Measurements from ENCODE around the gene XG. TPM values are rescaled to one million over a fixed set of nuclear protein-coding genes. Genes with fewer than 3 reads are reported as not detected.
A peak's percentile ranks its signal among the peaks of the same experiment; 100 is the strongest.

The XG gene
- total and polyA plus RNA-seq, 2 of the 8 experiments (the other 6 are each of a cell fraction or from before 2014, with no cell fraction given) = 0.33 to 0.78 TPM

DNA sequence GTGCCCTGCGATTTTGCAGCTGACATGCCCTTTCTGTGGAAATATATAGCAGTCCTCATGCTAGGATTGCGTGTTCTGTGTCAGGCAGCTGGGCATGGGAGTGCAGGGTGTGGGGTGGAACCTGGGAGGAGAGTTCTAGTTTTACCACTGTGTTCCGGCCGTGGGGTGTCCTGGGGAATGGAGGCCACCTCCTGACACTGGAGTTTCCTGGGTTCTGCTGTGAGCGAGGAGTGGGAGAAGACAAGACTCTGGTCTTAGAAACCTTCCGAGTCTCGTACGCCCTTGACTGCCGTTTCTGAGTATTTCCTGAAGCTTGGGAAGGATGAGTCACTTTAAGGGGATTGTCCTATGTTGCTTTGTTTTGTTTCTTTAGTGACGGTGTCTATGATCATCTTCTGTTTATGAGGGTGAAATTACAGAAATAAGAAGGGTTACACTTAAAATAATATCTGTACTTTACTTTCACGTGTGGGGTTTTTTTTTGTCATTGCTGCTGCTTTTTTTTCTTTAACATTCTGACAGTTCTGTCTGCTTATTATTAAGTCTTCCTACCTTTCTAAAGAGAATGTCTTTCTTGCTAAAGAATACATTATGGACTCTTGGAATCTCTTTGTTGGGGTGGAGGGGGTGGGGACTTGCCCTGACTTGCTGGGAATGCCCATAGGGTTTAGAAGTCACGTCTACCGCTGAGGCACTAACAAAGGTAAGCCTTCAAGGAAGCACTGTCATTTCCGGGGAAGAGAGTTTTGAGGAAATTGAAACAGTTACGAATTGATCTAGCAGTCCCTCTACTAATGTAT is 41.6 kb upstream of the XG start:
- H3K9me3 ChIP-seq (ENCODE audit: insufficient read depth in 2 of 2, low read depth in 1 of 2, low read length in 1 of 2) = no peaks in the 10 kb centered on the region
- peak overlapping the region; percentile 66; the same call in 1 of the 2 replicates for H3K27ac ChIP-seq (ENCODE audit: low read depth, low read length)
- H3K27me3 ChIP-seq (replicated peaks in 1 of 4; ENCODE audit: control insufficient read depth in 3 of 4, extremely low read depth in 1 of 4, insufficient read depth in 3 of 4, low read length in 3 of 4) = no peaks in the 10 kb centered on the region
- FAIRE-seq = no peak
- H2AFZ ChIP-seq (ENCODE audit: low read length) = no peak overlapping the region
- peak overlapping the region; percentile 90; the same call in 1 of the 2 replicates for H2AK5ac ChIP-seq (ENCODE audit: low read depth, low read length)
- H3K18ac ChIP-seq (ENCODE audit: extremely low read depth, low read length) = no peak overlapping the region; the same call in 1 of the 2 replicates
- no peak for TF ChIP-seq KDM1A (IDR thresholded peaks at IDR 0.05; ENCODE audit: borderline replicate concordance, low read length)
- TF ChIP-seq TAF1 (IDR thresholded peaks at IDR 0.05; ENCODE audit: low read depth, low read length) = no peak
- TF ChIP-seq RFX5 (IDR thresholded peaks at IDR 0.05; ENCODE audit: borderline replicate concordance, low read depth, low read length) = no peak
- TF ChIP-seq NRF1 (IDR thresholded peaks at IDR 0.05; ENCODE audit: low read depth, low read length) = no peak
- no peak for TF ChIP-seq CHD1 (IDR thresholded peaks at IDR 0.05; ENCODE audit: low read depth, low read length)
- TF ChIP-seq CHD2 (IDR thresholded peaks at IDR 0.05; ENCODE audit: low read length) = no peak
- TF ChIP-seq NANOG (IDR thresholded peaks at IDR 0.05; ENCODE audit: insufficient read depth, low read depth, low read length, poor library complexity, severe bottlenecking) = no peak
- no peak for TF ChIP-seq SP2 (IDR thresholded peaks at IDR 0.05; ENCODE audit: low read length)
- no peak for TF ChIP-seq RXRA (IDR thresholded peaks at IDR 0.05; ENCODE audit: insufficient read depth, low read depth, low read length)
- TF ChIP-seq SIRT6 (IDR thresholded peaks at IDR 0.05; ENCODE audit: low read length) = no peak
- H3K4me3 ChIP-seq (ENCODE audit: extremely low read depth in 1 of 4, insufficient read depth in 2 of 4, low read depth in 3 of 4, low read length in 4 of 4) = no peak overlapping the region
- H2BK120ac ChIP-seq (replicated peaks; ENCODE audit: low read depth, low read length) = peak overlapping the region; percentile 73
- H4K5ac ChIP-seq (ENCODE audit: insufficient read length, low read depth, low read length) = no peak overlapping the region
- H2BK20ac ChIP-seq (ENCODE audit: low read length) = peak overlapping the region; percentile 37; the same call in 1 of the 2 replicates
- H4K8ac ChIP-seq (ENCODE audit: extremely low read depth, insufficient read depth, low read length) = no peak overlapping the region
- H2BK15ac ChIP-seq (ENCODE audit: low read length) = no peak overlapping the region
- peaks cover 5% of the 10 kb centered on the region; the same call in 1 of the 2 replicates for H3K79me1 ChIP-seq (ENCODE audit: low read depth, low read length)
- H2BK5ac ChIP-seq (ENCODE audit: low read depth, low read length) = peak overlapping the region; percentile 82
- H3K23ac ChIP-seq (ENCODE audit: insufficient read length) = no peak overlapping the region
- H3K79me2 ChIP-seq (ENCODE audit: control insufficient read depth in 1 of 2, insufficient read depth in 2 of 2, low read length in 2 of 2) = peaks cover 0 to 5% of the 10 kb centered on the region in 2 experiments; a peak in 1 of 4 replicates
- CTCF ChIA-PET (ENCODE audit: partially characterized antibody) = no interaction called here
- H3K14ac ChIP-seq (ENCODE audit: insufficient read length) = no peak overlapping the region
- peak overlapping the region; percentile 70 for H3K4ac ChIP-seq (replicated peaks; ENCODE audit: insufficient read length, low read depth, low read length)
- H3K23me2 ChIP-seq (ENCODE audit: low read depth, low read length) = peaks cover 5% of the 10 kb centered on the region; the same call in 1 of the 2 replicates
- H3K56ac ChIP-seq (replicated peaks; ENCODE audit: insufficient read length, low read depth, low read length) = peak overlapping the region; percentile 24
- peak overlapping the region; percentile 76 for H2BK12ac ChIP-seq (ENCODE audit: low read depth, low read length)
- POLR2A ChIA-PET (ENCODE audit: partially characterized antibody) = no interaction called here
- no peak overlapping the region for H3K9ac ChIP-seq (replicated peaks in 1 of 4; ENCODE audit: extremely low read depth in 1 of 4, low read depth in 3 of 4, low read length in 3 of 4)
- H3K36me3 ChIP-seq (ENCODE audit: control insufficient read depth in 2 of 4, insufficient read depth in 4 of 4, low read length in 3 of 4) = peaks cover 0 to 3% (median 0%) of the 10 kb centered on the region in 4 experiments; a peak in 2 of 8 replicates
- WGBS, 2 experiments (ENCODE audit: extremely low coverage in 1 of 2, insufficient coverage in 1 of 2, insufficient read length in 1 of 2, insufficient replicate concordance in 2 of 2, low coverage in 1 of 2, low lambda C conversion rate in 2 of 2, missing lambda C conversion rate in 1 of 2) = 68% methylated on average over 15 of the region's 15 CpGs; no CpG with 5 or more reads in 1 of the 2 experiments
- no peak for DNase-seq (ENCODE audit: low read depth in 1 of 2, low spot score in 2 of 2)
- peak overlapping the region; percentile 20 for H4K91ac ChIP-seq (replicated peaks; ENCODE audit: insufficient read length, low read length)
- 0 out of 4 replicates have a peak overlapping the region, but pooled peaks of 1 of the 2 experiments have one; percentile 25 for H3K4me2 ChIP-seq (ENCODE audit: insufficient read depth in 1 of 2, low read depth in 2 of 2, low read length in 2 of 2)
- peaks cover 0 to 12% of the 10 kb centered on the region in 2 experiments for H4K20me1 ChIP-seq (replicated peaks in 1 of 2; ENCODE audit: control insufficient read depth in 1 of 2, insufficient read depth in 2 of 2, low read length in 2 of 2)
- H3K4me1 ChIP-seq (replicated peaks in 1 of 4; ENCODE audit: control insufficient read depth in 3 of 4, insufficient read depth in 4 of 4, low read length in 3 of 4) = peaks cover 5 to 25% (median 12%) of the 10 kb centered on the region in 4 experiments
